Panc1 (cell line): Measurements from ENCODE around the gene NCOA3. TPM values are rescaled to one million over a fixed set of nuclear protein-coding genes. Genes with fewer than 3 reads are reported as not detected.

Experiments used
- ATAC-seq: fragments of 200-7000 bp; cut with Tn5 transposase; 2 replicates; pipeline ENCODE4 v1.9.1; 2020; ENCODE audit warnings: mild to moderate bottlenecking, moderate library complexity
- BruUV-seq: library from RNA; stranded (reverse); fragments of 400-500 nt; replicated peaks from 2 replicates; lab custom pipeline; 2021; lab: Mats Ljungman, UMichigan
- CTCF ChIA-PET: fragments of 300-600 bp; sonication (Branson Sonifier 250); formaldehyde crosslinking; loops from one replicate; lab custom pipeline; 2022; ENCODE audit warnings: antibody characterized with exemption; lab: Charles Lee
- POLR2A ChIA-PET: fragments of 300-600 bp; sonication (Branson Sonifier 250); formaldehyde crosslinking; loops from one replicate; lab custom pipeline; 2022; ENCODE audit warnings: antibody characterized with exemption; lab: Charles Lee
- DNase-seq: peaks from one replicate; pipeline ENCODE4 v3.0.0-alpha.2; 2010; ENCODE audit warnings: low read depth, low spot score
- H3K27ac ChIP-seq: 2 replicates; pipeline ENCODE4 v1.5.1; 2011; ENCODE audit warnings: mild to moderate bottlenecking, low read length, inconsistent platforms
- H3K27me3 ChIP-seq: fragments of 200-500 bp; sonication (Bioruptor generic); 2 replicates; pipeline ENCODE4 v1.6.0; 2014; ENCODE audit warnings: low read length, inconsistent platforms; ENCODE audit not compliant: control insufficient read depth, insufficient read depth
- H3K36me3 ChIP-seq: fragments of 200-500 bp; sonication (Bioruptor generic); 2 replicates; pipeline ENCODE4 v1.5.1; 2014; ENCODE audit warnings: inconsistent platforms, mild to moderate bottlenecking, low read length, moderate library complexity; ENCODE audit not compliant: control insufficient read depth, insufficient read depth
- H3K4me1 ChIP-seq: 2 replicates; pipeline ENCODE4 v1.5.1; 2011; ENCODE audit warnings: inconsistent platforms, mild to moderate bottlenecking, low read length, moderate library complexity; ENCODE audit not compliant: control insufficient read depth, insufficient read depth
- H3K4me3 ChIP-seq, 2 experiments: 2 replicates each; pipeline ENCODE4 v1.5.1; 2011 to 2012; ENCODE audit warnings: low read depth in 2 of 2, low read length in 2 of 2, mild to moderate bottlenecking in 2 of 2, inconsistent platforms in 1 of 2, moderate library complexity in 1 of 2
- H3K9me3 ChIP-seq: fragments of 200-500 bp; sonication (Bioruptor generic); 2 replicates; pipeline ENCODE4 v1.5.1; 2014; ENCODE audit warnings: low read depth, mild to moderate bottlenecking, inconsistent platforms, low read length, moderate library complexity; ENCODE audit not compliant: control insufficient read depth, insufficient read depth
- CTCF ChIP-seq: fragments of 450-650 bp; IDR thresholded peaks from 2 replicates; pipeline ENCODE4 v1.5.1; 2017; ENCODE audit warnings: mild to moderate bottlenecking
- POLR2AphosphoS5 ChIP-seq: IDR thresholded peaks from 2 replicates; pipeline ENCODE4 v1.6.1; 2012; ENCODE audit warnings: mild to moderate bottlenecking, low read depth, low read length, moderate library complexity
- REST ChIP-seq, 2 experiments: IDR thresholded peaks; 2 replicates each; pipeline ENCODE4 v1.6.1; 2011 to 2012; ENCODE audit warnings: low read depth in 2 of 2, control low read depth in 1 of 2, low read length in 1 of 2, mild to moderate bottlenecking in 1 of 2, moderate library complexity in 1 of 2; ENCODE audit not compliant: insufficient read depth in 1 of 2
- SIN3A ChIP-seq: IDR thresholded peaks from 2 replicates; pipeline ENCODE4 v1.6.1; 2012; ENCODE audit warnings: low read depth, mild to moderate bottlenecking, low read length, moderate library complexity, borderline replicate concordance; ENCODE audit not compliant: insufficient read depth
- TCF7L2 ChIP-seq: IDR thresholded peaks from 2 replicates; pipeline ENCODE4 v1.6.1; 2011; ENCODE audit warnings: mild to moderate bottlenecking, low read depth, low read length, inconsistent platforms
- in situ Hi-C: cut with HindIII; loops from 2 replicates; pipeline ENCODE4 v1.10.0; 2016; ENCODE audit warnings: low sequenced_read_pairs, low pct_unique_long_range_greater_than_20kb
- intact Hi-C: fragments of 100-400 bp; cut with micrococcal nuclease; formaldehyde crosslinking; loops from one replicate; pipeline ENCODE4 v1.10.0; 2022; ENCODE audit not compliant: unreplicated experiment
- total RNA-seq: library from RNA; stranded (reverse); gene quantifications from one replicate; pipeline ENCODE4 v1.2.1, GENCODE V29; 2021; ENCODE audit not compliant: unreplicated experiment

Gene NCOA3
- total RNA-seq, 1 experiment from 2014 or later = 47.7 TPM

GRCh38 chr20:47610945-47611250 lies 109.2 kb downstream of the NCOA3 start:
- Histone ChIP-seq H3K36me3 (no peaks in the 10 kb centered on the region), H3K27ac (no peak overlapping the region), H3K27me3 (no peaks in the 10 kb centered on the region), H3K4me3 (no peak overlapping the region), H3K4me1 (peaks cover 5% of the 10 kb centered on the region; the same call in 1 of the 2 replicates), H3K9me3 (no peaks in the 10 kb centered on the region)
- TF ChIP-seq REST (IDR thresholded peaks at IDR 0.05; ENCODE audit: insufficient read depth in 1 of 2, low read depth in 2 of 2, low read length in 1 of 2) (no peak), POLR2AphosphoS5 (no peak), TCF7L2 (no peak), SIN3A (no peak), CTCF (no peak)
- no peak for ATAC-seq
- no peak for DNase-seq
- intact Hi-C loops (no loop called here), in situ Hi-C loops (no loop called here)
- ChIA-PET POLR2A (no interaction called here), CTCF (interaction anchor here (0.6 kb wide), 1 partner anchor 10 kb away, joined by 3 read pairs; no protein-coding TSS in a partner anchor)
- no TSS peak for BruUV-seq

GRCh38 chr20:47611785-47612184 lies 110.1 kb downstream of the NCOA3 start:
- intact Hi-C loops (no loop called here), in situ Hi-C loops (no loop called here)
- Histone ChIP-seq H3K36me3 (no peaks in the 10 kb centered on the region), H3K27ac (no peak overlapping the region), H3K9me3 (no peaks in the 10 kb centered on the region), H3K4me1 (peaks cover 5% of the 10 kb centered on the region; the same call in 1 of the 2 replicates), H3K27me3 (no peaks in the 10 kb centered on the region), H3K4me3 (no peak overlapping the region)
- ATAC-seq (no peak), DNase-seq (no peak)
- TF ChIP-seq TCF7L2 (no peak), REST (IDR thresholded peaks at IDR 0.05; ENCODE audit: insufficient read depth in 1 of 2, low read depth in 2 of 2, low read length in 1 of 2) (no peak), POLR2AphosphoS5 (no peak), SIN3A (no peak), CTCF (no peak)
- BruUV-seq = no TSS peak
- POLR2A ChIA-PET = interaction anchor here (0.6 kb wide), 1 partner anchor 193 kb away, joined by 6 read pairs; no protein-coding TSS in a partner anchor
- CTCF ChIA-PET = no interaction called here
